Osteoblast (primary cell): ENCODE data around the gene ARMC9. TPM values are rescaled to one million over a fixed set of nuclear protein-coding genes. Genes with fewer than 3 reads are reported as not detected.

Source experiments
- DNase-seq: peaks from one replicate; pipeline ENCODE4 v3.0.0; 2011; ENCODE audit warnings: low spot score, mixed read lengths; ENCODE audit not compliant: insufficient read length; ENCODE audit errors: missing footprints
- H2AFZ ChIP-seq: 2 replicates; pipeline ENCODE4 v1.6.0; 2011; ENCODE audit warnings: mild to moderate bottlenecking, low read length
- H3K27ac ChIP-seq: 2 replicates; pipeline ENCODE4 v1.5.1; 2011; ENCODE audit warnings: mild to moderate bottlenecking, low read depth, low read length, moderate library complexity
- H3K27me3 ChIP-seq: 2 replicates; pipeline ENCODE4 v1.6.0; 2012; ENCODE audit warnings: mild to moderate bottlenecking, control low read depth, inconsistent platforms, low read length, moderate library complexity; ENCODE audit not compliant: insufficient read depth
- H3K36me3 ChIP-seq: 2 replicates; pipeline ENCODE4 v1.5.1; 2011; ENCODE audit warnings: mild to moderate bottlenecking, low read length, control low read depth, moderate library complexity; ENCODE audit not compliant: insufficient read depth
- H3K4me1 ChIP-seq: 2 replicates; pipeline ENCODE4 v1.5.1; 2011; ENCODE audit warnings: mild to moderate bottlenecking, low read length, control low read depth, moderate library complexity; ENCODE audit not compliant: insufficient read depth
- H3K4me2 ChIP-seq: 2 replicates; pipeline ENCODE4 v1.6.0; 2011; ENCODE audit warnings: mild to moderate bottlenecking, low read length; ENCODE audit not compliant: insufficient read depth
- H3K4me3 ChIP-seq: fragments of 200-600 bp; sonication (generic); 3 replicates; pipeline ENCODE4 v1.5.1; 2012; ENCODE audit warnings: mild to moderate bottlenecking, low read length, inconsistent platforms; ENCODE audit not compliant: insufficient read depth
- H3K79me2 ChIP-seq: 2 replicates; pipeline ENCODE4 v1.6.0; 2012; ENCODE audit warnings: mild to moderate bottlenecking, low read length, control low read depth, inconsistent platforms; ENCODE audit not compliant: insufficient read depth
- H3K9me3 ChIP-seq: 2 replicates; pipeline ENCODE4 v1.5.1; 2011; ENCODE audit warnings: low read depth, low read length, control low read depth
- H4K20me1 ChIP-seq: 2 replicates; pipeline ENCODE4 v1.6.0; 2012; ENCODE audit warnings: mild to moderate bottlenecking, low read length, control low read depth; ENCODE audit not compliant: insufficient read depth
- total RNA-seq: library from RNA; depleted of rRNA; stranded (reverse); fragments of >200 nt; gene quantifications from 2 replicates; pipeline ENCODE4 v1.2.3, GENCODE V29; 2012
- TF ChIP-seq, protein P1 (sequence below): IDR thresholded peaks from 2 replicates; pipeline ENCODE4 v1.5.1; 2011; ENCODE audit warnings: mild to moderate bottlenecking, low read depth, low read length, moderate library complexity; ENCODE audit errors: extremely low read depth

Gene ARMC9
- total RNA-seq, 1 donor, result 221 TPM

DNA sequence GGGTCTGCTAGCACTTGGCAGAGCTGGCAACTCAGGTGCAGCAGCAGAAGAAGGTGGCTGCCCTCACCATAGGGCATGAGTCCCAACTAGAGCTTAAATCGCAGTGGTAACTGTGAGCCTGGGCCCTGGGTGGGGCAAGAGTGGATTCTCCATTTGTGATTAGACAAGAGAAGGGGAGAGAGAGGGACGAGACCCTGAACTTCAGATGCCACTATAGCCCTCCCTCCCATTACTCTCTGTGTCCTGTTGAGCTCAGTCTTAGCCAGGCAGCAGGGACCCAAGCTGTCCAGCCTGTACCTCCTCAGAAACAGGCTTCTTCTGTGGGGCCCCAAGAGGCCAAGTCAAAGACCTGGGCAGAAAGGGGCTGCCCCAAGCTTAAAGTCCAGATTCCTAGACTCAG is 127.4 kb downstream of the ARMC9 start:
- DNase-seq, result no peak
- no peaks in the 10 kb centered on the region for H3K79me2 ChIP-seq
- peaks cover 3% of the 10 kb centered on the region for H3K36me3 ChIP-seq
- no peaks in the 10 kb centered on the region for H3K27me3 ChIP-seq
- H2AFZ ChIP-seq, result no peak overlapping the region
- no peak overlapping the region for H3K27ac ChIP-seq
- H3K4me3 ChIP-seq, result no peak overlapping the region
- peaks cover 3% of the 10 kb centered on the region for H4K20me1 ChIP-seq
- TF ChIP-seq, protein P1, sequence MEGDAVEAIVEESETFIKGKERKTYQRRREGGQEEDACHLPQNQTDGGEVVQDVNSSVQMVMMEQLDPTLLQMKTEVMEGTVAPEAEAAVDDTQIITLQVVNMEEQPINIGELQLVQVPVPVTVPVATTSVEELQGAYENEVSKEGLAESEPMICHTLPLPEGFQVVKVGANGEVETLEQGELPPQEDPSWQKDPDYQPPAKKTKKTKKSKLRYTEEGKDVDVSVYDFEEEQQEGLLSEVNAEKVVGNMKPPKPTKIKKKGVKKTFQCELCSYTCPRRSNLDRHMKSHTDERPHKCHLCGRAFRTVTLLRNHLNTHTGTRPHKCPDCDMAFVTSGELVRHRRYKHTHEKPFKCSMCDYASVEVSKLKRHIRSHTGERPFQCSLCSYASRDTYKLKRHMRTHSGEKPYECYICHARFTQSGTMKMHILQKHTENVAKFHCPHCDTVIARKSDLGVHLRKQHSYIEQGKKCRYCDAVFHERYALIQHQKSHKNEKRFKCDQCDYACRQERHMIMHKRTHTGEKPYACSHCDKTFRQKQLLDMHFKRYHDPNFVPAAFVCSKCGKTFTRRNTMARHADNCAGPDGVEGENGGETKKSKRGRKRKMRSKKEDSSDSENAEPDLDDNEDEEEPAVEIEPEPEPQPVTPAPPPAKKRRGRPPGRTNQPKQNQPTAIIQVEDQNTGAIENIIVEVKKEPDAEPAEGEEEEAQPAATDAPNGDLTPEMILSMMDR, result no peak
- no peaks in the 10 kb centered on the region for H3K9me3 ChIP-seq
- no peaks in the 10 kb centered on the region for H3K4me1 ChIP-seq
- no peak overlapping the region for H3K4me2 ChIP-seq

DNA sequence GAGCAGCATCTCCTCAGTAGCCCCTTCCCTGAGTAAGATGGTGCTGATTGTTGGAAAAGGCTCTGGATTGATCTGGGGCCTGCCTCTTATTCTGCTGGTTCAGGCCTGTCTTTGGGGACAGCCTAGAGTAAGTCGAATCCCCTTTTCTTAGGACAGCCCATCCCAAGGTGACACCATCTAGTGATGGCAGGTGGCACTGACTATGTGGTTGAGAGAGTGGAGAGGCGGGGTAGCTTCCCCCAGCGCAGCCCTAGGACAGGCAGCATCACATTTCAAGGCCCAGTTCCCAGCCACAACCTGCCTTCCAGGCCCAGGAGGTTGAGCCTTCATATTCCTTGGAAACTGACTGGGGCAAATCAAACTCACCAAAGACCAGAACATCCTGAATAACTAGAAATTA is 128.0 kb downstream of the ARMC9 start:
- no peak overlapping the region for H3K4me2 ChIP-seq
- no peaks in the 10 kb centered on the region for H3K27me3 ChIP-seq
- peaks cover 7% of the 10 kb centered on the region for H3K36me3 ChIP-seq
- no peak overlapping the region for H2AFZ ChIP-seq
- no peaks in the 10 kb centered on the region for H4K20me1 ChIP-seq
- no peak overlapping the region for H3K4me3 ChIP-seq
- no peaks in the 10 kb centered on the region for H3K79me2 ChIP-seq
- no peaks in the 10 kb centered on the region for H3K4me1 ChIP-seq
- H3K27ac ChIP-seq, result no peak overlapping the region
- DNase-seq, result no peak
- TF ChIP-seq, protein P1, result no peak
- H3K9me3 ChIP-seq, result no peaks in the 10 kb centered on the region

DNA sequence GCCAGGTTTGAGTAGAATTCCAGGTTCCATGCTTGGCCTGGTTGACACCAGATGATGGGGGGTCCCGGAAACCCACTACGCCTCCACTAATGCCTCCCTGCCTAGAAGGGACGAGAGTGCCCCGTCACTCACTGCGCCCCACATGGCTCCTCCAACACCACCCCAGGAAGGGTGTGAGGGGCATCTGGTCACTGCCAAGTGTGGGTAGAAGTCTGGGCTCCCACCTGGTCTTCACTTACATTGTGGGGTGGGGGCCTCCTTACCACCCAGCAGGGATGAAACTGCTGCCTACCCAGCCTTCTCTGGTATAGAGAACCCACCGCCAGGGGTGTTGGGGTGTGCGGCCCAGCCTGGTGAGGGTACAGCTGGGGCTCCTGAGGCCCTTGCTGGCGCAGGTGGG is 131.9 kb downstream of the ARMC9 start:
- no peaks in the 10 kb centered on the region for H4K20me1 ChIP-seq
- H3K4me3 ChIP-seq, result no peak overlapping the region
- DNase-seq, result no peak
- H2AFZ ChIP-seq, result no peak overlapping the region
- no peaks in the 10 kb centered on the region for H3K79me2 ChIP-seq
- no peaks in the 10 kb centered on the region for H3K9me3 ChIP-seq
- H3K27me3 ChIP-seq, result no peaks in the 10 kb centered on the region
- H3K36me3 ChIP-seq, result peaks cover 18% of the 10 kb centered on the region
- H3K4me1 ChIP-seq, result no peaks in the 10 kb centered on the region
- H3K4me2 ChIP-seq, result no peak overlapping the region
- no peak overlapping the region for H3K27ac ChIP-seq
- TF ChIP-seq, protein P1, result no peak

DNA sequence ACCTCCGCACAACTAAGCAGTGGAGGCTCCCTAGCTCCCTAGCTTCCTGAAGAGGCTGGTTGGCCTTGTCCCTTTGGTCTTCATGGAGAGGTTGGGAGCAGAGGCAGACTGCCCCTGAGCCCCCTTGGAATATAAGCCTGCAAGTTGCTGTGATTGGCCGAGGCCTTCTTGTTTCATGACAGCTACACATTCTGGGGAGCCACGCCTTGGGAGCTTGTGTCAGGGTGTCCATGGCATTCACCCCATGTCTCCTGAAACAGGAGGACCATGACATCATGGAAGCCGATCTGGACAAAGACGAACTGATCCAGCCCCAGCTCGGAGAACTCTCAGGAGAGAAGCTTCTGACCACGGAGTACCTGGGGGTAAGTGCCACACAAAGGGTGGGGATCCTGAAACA is 133.1 kb downstream of the ARMC9 start:
- Histone ChIP-seq H3K4me1 (no peaks in the 10 kb centered on the region), H3K36me3 (peaks cover 18% of the 10 kb centered on the region), H4K20me1 (no peaks in the 10 kb centered on the region), H2AFZ (no peak overlapping the region), H3K4me3 (no peak overlapping the region), H3K9me3 (no peaks in the 10 kb centered on the region), H3K27me3 (no peaks in the 10 kb centered on the region), H3K79me2 (no peaks in the 10 kb centered on the region), H3K4me2 (no peak overlapping the region), H3K27ac (no peak overlapping the region)
- TF ChIP-seq, protein P1, result no peak
- DNase-seq, result no peak
